Activated B cell treated with CpG ODN at 0.5 μM for 24 hours (primary cell): Measurements from ENCODE around the gene CCDC110. TPM values are rescaled to one million over a fixed set of nuclear protein-coding genes. Genes with fewer than 3 reads are reported as not detected.

Experiments
- ATAC-seq: fragments of 200-7000 bp; cut with Tn5 transposase; one replicate; pipeline ENCODE4 v1.10.0; 2021; ENCODE audit warnings: low read depth, mild to moderate bottlenecking, moderate library complexity
- CTCF ChIA-PET: fragments of 350-600 bp; sonication (Branson Sonifier 250); formaldehyde crosslinking; loops from one replicate; lab custom pipeline; 2021; ENCODE audit warnings: antibody characterized with exemption; lab: Charles Lee
- POLR2A ChIA-PET: fragments of 350-600 bp; sonication (Branson Sonifier 250); formaldehyde crosslinking; loops from one replicate; lab custom pipeline; 2021; ENCODE audit warnings: antibody characterized with exemption; lab: Charles Lee
- DNase-seq: peaks from one replicate; pipeline ENCODE4 v3.0.0; 2022
- H3K27ac Mint-ChIP-seq: one replicate; pipeline ENCODE4 v1.8.0; 2020; ENCODE audit warnings: mixed read lengths
- H3K27me3 Mint-ChIP-seq: one replicate; pipeline ENCODE4 v1.8.0; 2021; ENCODE audit warnings: mixed read lengths
- H3K36me3 Mint-ChIP-seq: one replicate; pipeline ENCODE4 v1.8.0; 2021; ENCODE audit warnings: low read depth, mixed read lengths
- H3K4me1 Mint-ChIP-seq: one replicate; pipeline ENCODE4 v1.8.0; 2021; ENCODE audit warnings: mixed read lengths
- H3K4me3 Mint-ChIP-seq: one replicate; pipeline ENCODE4 v1.8.0; 2020; ENCODE audit warnings: mild to moderate bottlenecking, mixed read lengths
- H3K9me3 Mint-ChIP-seq: one replicate; pipeline ENCODE4 v1.8.0; 2020; ENCODE audit warnings: mixed read lengths
- intact Hi-C: fragments of 100-400 bp; cut with micrococcal nuclease; formaldehyde crosslinking; loops from one replicate; pipeline ENCODE4 v1.15.1; 2024
- total RNA-seq: library from RNA; stranded (reverse); gene quantifications from 2 replicates; pipeline ENCODE4 v1.2.3, GENCODE V29; 2022
- TF ChIP-seq, protein P1 (sequence below): fragments of 200-600 bp; IDR thresholded peaks from one replicate; pipeline ENCODE4 v1.8.0; 2022; ENCODE audit warnings: antibody characterized with exemption, mild to moderate bottlenecking

CCDC110 gene
- total RNA-seq, 1 donor from 2014 or later = 0.33 TPM

DNA sequence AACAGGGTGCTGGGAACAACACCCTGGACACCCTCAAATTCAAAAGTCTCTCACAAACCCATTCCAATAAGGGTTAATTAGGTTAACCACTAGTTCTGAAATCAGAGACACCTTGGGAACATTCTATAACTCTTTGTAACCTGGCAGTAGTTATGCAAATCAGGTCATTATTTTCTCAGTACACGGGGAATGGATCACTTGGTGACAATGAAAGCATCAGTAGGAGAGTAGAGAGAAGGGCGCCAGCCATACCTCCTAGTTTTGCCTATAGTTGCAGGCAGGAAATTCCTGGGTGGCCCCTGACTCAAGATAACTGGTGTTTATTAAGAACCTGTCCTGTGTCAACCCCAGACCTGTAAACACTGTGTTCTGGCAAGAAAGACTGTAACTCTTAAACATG is 2.5 kb downstream of the CCDC110 start:
- no peak for ATAC-seq
- intact Hi-C loops = no loop called here
- ChIA-PET POLR2A (interaction anchor here (1.6 kb wide), 1 partner anchor 43 kb away, joined by 5 read pairs; the partner anchor contains the start of gene UFSP2), CTCF (interaction anchor here (1.3 kb wide), 1 partner anchor 129 kb away, joined by 5 read pairs; no protein-coding TSS in a partner anchor)
- Mint-ChIP-seq H3K9me3 (no peaks in the 10 kb centered on the region), H3K36me3 (peaks cover 2% of the 10 kb centered on the region), H3K27me3 (no peaks in the 10 kb centered on the region), H3K4me1 (peaks cover 18% of the 10 kb centered on the region), H3K27ac (no peak overlapping the region), H3K4me3 (no peak overlapping the region)
- TF ChIP-seq, protein P1, sequence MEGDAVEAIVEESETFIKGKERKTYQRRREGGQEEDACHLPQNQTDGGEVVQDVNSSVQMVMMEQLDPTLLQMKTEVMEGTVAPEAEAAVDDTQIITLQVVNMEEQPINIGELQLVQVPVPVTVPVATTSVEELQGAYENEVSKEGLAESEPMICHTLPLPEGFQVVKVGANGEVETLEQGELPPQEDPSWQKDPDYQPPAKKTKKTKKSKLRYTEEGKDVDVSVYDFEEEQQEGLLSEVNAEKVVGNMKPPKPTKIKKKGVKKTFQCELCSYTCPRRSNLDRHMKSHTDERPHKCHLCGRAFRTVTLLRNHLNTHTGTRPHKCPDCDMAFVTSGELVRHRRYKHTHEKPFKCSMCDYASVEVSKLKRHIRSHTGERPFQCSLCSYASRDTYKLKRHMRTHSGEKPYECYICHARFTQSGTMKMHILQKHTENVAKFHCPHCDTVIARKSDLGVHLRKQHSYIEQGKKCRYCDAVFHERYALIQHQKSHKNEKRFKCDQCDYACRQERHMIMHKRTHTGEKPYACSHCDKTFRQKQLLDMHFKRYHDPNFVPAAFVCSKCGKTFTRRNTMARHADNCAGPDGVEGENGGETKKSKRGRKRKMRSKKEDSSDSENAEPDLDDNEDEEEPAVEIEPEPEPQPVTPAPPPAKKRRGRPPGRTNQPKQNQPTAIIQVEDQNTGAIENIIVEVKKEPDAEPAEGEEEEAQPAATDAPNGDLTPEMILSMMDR = no peak
- DNase-seq = no peak

DNA sequence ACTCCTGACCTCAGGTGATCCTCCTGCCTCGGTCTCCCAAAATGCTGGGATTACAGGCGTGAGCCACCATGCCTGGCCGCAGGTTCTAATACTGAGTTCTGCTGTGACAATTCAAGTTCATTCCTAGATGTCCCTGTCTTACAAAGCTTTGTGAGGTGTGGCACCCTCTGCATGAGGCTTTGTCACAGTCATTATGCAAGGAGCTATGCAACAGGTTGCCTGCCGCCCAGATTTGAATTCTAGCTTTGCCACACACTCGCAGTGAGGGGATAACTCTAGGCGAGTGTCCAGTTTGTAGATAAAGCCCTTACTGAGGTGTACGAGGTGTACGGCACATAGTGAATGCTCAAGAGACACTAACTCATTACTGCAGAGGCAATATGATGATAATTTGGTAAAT is 3.5 kb downstream of the CCDC110 start:
- POLR2A ChIA-PET = interaction anchor here (0.8 kb wide), 1 partner anchor 72 kb away, joined by 3 read pairs; the partner anchor contains the start of gene LRP2BP
- Mint-ChIP-seq H3K9me3 (no peaks in the 10 kb centered on the region), H3K27me3 (no peaks in the 10 kb centered on the region), H3K27ac (no peak overlapping the region), H3K36me3 (peaks cover 2% of the 10 kb centered on the region), H3K4me3 (no peak overlapping the region), H3K4me1 (peaks cover 18% of the 10 kb centered on the region)
- DNase-seq = no peak
- intact Hi-C loops = no loop called here
- no peak for ATAC-seq
- CTCF ChIA-PET = no interaction called here
- TF ChIP-seq, protein P1 = no peak

DNA sequence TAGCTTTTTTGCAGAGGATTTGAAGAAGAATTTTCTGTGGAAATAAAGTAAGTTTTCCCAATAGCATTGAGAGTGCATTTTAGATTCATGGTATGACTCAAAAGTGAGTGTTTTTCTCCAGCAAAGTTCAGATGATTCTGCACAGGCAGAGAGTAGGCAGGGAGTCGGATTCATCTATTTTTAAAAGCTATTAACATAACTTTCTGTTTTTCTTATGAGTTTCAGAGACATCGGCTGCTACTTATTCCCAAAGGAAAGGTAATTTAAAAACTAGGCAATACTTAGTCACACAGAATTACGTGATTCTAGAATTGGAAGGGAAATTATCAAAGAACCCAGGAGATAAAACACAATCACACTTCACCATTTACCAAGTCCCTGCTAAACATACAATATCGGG is 4.4 kb downstream of the CCDC110 start:
- Mint-ChIP-seq H3K27ac (no peak overlapping the region), H3K27me3 (peaks cover under 1% of the 10 kb centered on the region), H3K4me3 (no peak overlapping the region), H3K4me1 (peaks cover 16% of the 10 kb centered on the region), H3K36me3 (peaks cover 2% of the 10 kb centered on the region), H3K9me3 (no peaks in the 10 kb centered on the region)
- DNase-seq (no peak), ATAC-seq (no peak)
- POLR2A ChIA-PET = no interaction called here
- CTCF ChIA-PET = no interaction called here
- TF ChIP-seq, protein P1 = no peak
- intact Hi-C loops = no loop called here

DNA sequence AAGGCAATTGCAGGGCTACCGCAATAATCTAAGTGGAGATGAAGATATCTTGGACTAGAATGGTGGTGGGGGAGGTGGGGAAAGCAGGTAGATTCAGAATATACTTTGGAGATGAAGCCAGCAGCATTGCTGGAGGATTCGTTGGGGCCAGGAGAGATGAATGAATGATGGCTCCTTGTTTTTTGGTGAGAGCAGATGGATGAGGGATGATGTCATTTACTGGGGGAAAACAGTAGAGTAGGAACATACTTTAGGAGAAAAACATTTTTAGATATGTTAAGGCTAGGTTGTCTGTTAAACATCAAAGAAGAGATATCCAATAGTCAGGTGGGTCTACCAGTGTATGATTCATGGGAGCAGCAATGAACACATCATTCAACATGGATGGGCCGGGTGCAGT is 5.8 kb downstream of the CCDC110 start:
- CTCF ChIA-PET = no interaction called here
- TF ChIP-seq, protein P1 = no peak
- no peaks in the 10 kb centered on the region for H3K9me3 Mint-ChIP-seq
- intact Hi-C loops = no loop called here
- ATAC-seq = no peak
- POLR2A ChIA-PET = no interaction called here
- H3K4me1 Mint-ChIP-seq = peaks cover 12% of the 10 kb centered on the region
- no peaks in the 10 kb centered on the region for H3K36me3 Mint-ChIP-seq
- H3K27ac Mint-ChIP-seq = no peak overlapping the region
- H3K4me3 Mint-ChIP-seq = no peak overlapping the region
- H3K27me3 Mint-ChIP-seq = peaks cover 6% of the 10 kb centered on the region
- no peak for DNase-seq

DNA sequence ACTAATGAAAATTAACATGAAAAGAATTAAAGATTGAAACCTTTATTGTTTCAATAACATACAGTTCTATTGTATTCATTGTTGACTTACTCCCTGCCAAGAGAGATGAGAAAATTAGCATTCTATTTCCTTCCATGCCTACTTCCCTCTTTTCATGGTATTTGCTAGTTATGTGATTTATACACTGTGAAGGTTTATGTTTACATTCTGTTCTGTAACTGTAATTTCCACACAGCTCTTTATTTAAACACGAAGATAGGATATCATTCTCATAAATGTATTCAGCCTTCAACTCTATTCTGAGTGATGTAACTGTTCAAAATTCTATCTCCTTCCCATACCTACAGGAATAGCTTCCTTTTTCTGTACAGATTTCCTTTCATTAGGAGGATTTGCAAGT is 6.6 kb downstream of the CCDC110 start:
- Mint-ChIP-seq H3K36me3 (no peaks in the 10 kb centered on the region), H3K27ac (no peak overlapping the region), H3K9me3 (no peaks in the 10 kb centered on the region), H3K27me3 (peaks cover 12% of the 10 kb centered on the region), H3K4me3 (no peak overlapping the region), H3K4me1 (peaks cover 7% of the 10 kb centered on the region)
- TF ChIP-seq, protein P1 = no peak
- no peak for DNase-seq
- ChIA-PET POLR2A (no interaction called here), CTCF (no interaction called here)
- intact Hi-C loops = no loop called here
- ATAC-seq = no peak
